ENCODE results near the gene RPS21.

DNA sequence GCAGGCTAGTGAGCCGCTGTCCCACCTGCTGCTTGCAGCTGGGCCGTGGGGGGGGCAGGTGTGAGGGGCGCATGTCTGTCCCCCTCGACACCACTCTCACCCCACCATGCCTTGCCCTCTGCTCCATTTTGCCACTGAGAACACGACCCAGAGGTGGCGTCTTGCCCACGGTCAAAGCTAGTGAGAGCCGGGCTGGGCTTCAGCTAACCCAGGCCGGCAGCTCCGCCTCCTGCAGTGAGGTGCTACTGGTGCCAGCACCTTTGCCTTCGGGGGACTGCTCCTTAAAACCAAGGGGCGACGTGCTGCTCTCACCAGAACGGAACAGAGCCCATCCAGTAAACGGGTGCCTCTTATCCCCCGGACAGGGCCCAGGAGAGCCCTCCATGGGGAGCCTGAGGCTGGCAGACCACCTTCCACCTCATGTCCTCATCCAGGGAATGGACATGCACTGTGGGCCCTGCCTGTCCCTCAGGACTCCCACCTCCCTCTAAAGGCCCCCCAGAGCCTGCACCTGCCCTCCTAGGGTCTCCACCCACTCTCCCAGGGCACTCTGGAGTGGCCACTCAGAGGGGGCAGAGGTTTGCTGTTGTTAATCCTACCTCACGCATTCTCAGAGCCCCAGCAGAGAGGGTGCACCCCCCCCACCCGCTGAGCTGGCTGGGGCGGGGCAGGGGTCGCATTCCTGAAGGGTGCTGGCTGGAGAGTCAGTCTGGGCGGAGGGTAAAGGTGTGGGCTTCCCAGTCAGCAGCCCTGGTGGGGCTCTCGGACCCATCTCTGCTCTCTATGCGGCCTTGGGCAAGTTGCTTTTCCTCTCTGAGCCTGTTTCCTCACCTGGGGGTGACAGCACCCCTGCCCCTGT is 37.6 kb downstream of the RPS21 start:
- TF ChIP-seq NFE2L2 (IDR thresholded peaks at IDR 0.05; ENCODE audit: low read length) (no peak), FOXA3 (CRISPR knock-in tag; IDR thresholded peaks at IDR 0.05) (no peak), EZH2 (conservative IDR thresholded peaks at IDR 0.05; ENCODE audit: low read depth, low read length) (0 out of 2 replicates have a peak, but pooled peaks have one; percentile 43)

Data from HepG2 (cell line).